Bronchial epithelial cell (primary cell): ENCODE data around the gene KATNAL2. TPM values are rescaled to one million over a fixed set of nuclear protein-coding genes. Genes with fewer than 3 reads are reported as not detected.

Source experiments
- DNase-seq: peaks from one replicate; pipeline ENCODE4 v3.0.0-alpha.2; 2010; ENCODE audit warnings: low read depth
- FAIRE-seq: peaks from 2 replicates; lab custom pipeline; 2011; peaks lifted over from hg19 to GRCh38; lab: Jason Lieb, UNC
- H3K27me3 ChIP-seq: 2 replicates; pipeline ENCODE4 v1.5.1; 2011; ENCODE audit warnings: low read length; ENCODE audit not compliant: control insufficient read depth, insufficient read depth
- H3K36me3 ChIP-seq: 2 replicates; pipeline ENCODE4 v1.5.1; 2011; ENCODE audit warnings: low read length; ENCODE audit not compliant: control insufficient read depth, insufficient read depth
- H3K4me3 ChIP-seq: 2 replicates; pipeline ENCODE4 v1.5.1; 2011; ENCODE audit warnings: mild to moderate bottlenecking, low read depth, low read length, control low read depth
- total RNA-seq: library from RNA; depleted of rRNA; stranded (reverse); fragments of >200 nt; gene quantifications from 2 replicates; pipeline ENCODE4 v1.2.1, GENCODE V29; 2014
- TF ChIP-seq, protein P1 (sequence below): IDR thresholded peaks from 2 replicates; pipeline ENCODE4 v1.5.1; 2011; ENCODE audit warnings: mild to moderate bottlenecking, moderate library complexity, low read length, control low read depth, inconsistent platforms; ENCODE audit not compliant: insufficient read depth, severe bottlenecking

Gene KATNAL2
- total RNA-seq, 1 donor from 2014 or later: under 0.01 TPM

DNA sequence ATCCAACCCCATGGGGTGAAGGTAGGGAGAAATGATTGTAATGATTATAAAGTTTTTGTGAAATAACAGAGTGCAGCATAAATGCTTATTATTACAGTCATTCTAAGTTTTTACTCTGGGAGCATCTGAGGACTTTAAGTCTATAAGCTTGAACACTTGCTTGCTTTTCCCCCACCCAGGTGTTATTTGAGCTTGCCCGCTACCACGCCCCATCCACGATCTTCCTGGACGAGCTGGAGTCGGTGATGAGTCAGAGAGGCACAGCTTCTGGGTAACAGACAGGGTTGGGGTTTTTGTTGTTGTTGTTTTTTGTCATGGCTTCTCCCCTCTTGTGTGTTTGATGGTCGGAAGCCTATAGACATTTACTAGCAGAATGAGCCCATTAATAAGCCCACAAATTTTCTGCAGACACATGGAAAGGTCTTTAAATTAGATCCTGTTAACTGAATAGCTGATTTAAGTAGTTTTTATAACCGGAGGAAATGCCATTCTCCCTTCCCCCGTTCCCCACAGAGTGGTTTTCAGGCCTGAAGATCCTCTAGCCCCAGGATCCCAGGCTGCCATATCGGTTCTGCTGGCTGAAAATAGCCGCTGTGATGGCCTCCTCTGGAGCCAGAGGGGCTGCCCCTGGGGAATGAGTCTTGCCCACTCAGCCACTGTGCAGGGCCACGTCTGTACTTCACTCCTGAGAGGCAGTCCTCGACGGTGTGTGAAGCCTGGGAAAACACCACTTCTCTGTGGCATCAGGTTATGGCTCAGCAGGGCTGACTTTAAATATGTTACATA lies 157.9 kb downstream of the KATNAL2 start:
- Histone ChIP-seq H3K4me3 (no peak overlapping the region), H3K27me3 (no peaks in the 10 kb centered on the region), H3K36me3 (no peaks in the 10 kb centered on the region)
- FAIRE-seq: no peak
- DNase-seq: peak; percentile 68
- TF ChIP-seq, protein P1, sequence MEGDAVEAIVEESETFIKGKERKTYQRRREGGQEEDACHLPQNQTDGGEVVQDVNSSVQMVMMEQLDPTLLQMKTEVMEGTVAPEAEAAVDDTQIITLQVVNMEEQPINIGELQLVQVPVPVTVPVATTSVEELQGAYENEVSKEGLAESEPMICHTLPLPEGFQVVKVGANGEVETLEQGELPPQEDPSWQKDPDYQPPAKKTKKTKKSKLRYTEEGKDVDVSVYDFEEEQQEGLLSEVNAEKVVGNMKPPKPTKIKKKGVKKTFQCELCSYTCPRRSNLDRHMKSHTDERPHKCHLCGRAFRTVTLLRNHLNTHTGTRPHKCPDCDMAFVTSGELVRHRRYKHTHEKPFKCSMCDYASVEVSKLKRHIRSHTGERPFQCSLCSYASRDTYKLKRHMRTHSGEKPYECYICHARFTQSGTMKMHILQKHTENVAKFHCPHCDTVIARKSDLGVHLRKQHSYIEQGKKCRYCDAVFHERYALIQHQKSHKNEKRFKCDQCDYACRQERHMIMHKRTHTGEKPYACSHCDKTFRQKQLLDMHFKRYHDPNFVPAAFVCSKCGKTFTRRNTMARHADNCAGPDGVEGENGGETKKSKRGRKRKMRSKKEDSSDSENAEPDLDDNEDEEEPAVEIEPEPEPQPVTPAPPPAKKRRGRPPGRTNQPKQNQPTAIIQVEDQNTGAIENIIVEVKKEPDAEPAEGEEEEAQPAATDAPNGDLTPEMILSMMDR: no peak

DNA sequence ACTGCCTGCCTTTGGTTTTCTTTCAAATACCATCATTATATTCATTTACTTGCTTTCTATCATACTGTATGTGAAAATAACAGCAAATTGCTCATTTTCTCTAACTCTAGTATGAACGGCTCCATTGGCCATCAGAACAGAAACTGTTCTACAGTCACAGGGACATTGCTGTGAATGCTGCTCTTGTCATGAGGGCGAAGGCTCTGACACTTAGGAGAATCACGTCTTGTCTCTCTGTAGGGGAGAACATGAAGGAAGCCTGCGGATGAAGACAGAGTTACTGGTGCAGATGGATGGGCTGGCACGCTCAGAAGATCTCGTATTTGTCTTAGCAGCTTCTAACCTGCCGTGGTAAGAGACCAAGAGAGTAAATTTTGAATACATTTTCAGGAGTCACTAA lies 159.7 kb downstream of the KATNAL2 start:
- Histone ChIP-seq H3K27me3 (no peaks in the 10 kb centered on the region), H3K4me3 (no peak overlapping the region), H3K36me3 (no peaks in the 10 kb centered on the region)
- no peak for FAIRE-seq
- TF ChIP-seq, protein P1: no peak
- no peak for DNase-seq

- FAIRE-seq (no peak), DNase-seq (no peak)
- Histone ChIP-seq H3K4me3 (no peak overlapping the region), H3K36me3 (no peaks in the 10 kb centered on the region), H3K27me3 (no peaks in the 10 kb centered on the region)
- TF ChIP-seq, protein P1: no peak
These were observed 163.5 kb downstream of the KATNAL2 start for GRCh38 chr18:47080872-47081271.

DNA sequence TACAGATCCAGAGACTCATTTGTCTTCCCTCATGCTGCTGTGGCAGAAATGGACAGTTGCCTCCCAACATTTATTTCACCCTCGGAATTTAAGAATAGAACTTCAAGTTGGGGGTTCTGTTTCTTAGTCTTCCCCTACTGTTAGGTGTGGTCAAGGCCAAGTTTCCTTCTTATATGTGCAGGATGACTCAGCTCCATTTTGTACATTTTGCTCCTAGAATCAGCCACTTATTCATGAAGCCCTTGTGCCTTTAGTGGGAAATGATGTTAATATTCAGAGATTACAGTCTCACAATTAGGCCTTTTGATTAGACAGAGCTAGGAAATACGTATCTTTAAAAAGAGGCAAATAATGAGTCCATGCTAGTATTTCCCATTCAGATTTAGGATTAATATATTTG lies 164.2 kb downstream of the KATNAL2 start:
- H3K36me3 ChIP-seq: no peaks in the 10 kb centered on the region
- no peaks in the 10 kb centered on the region for H3K27me3 ChIP-seq
- FAIRE-seq (no peak), DNase-seq (peak; percentile 13)
- TF ChIP-seq, protein P1: no peak
- H3K4me3 ChIP-seq: no peak overlapping the region

- no peaks in the 10 kb centered on the region for H3K36me3 ChIP-seq
- no peak overlapping the region for H3K4me3 ChIP-seq
- FAIRE-seq: no peak
- no peak for DNase-seq
- no peaks in the 10 kb centered on the region for H3K27me3 ChIP-seq
- TF ChIP-seq, protein P1: no peak
These were observed 170.3 kb downstream of the KATNAL2 start for GRCh38 chr18:47087676-47088075.
